A549 (cell line): Measurements from ENCODE around the gene GDI2.

ENCODE experiments used
- CEBPB ChIP-seq, 2 experiments: fragments of >200 bp in 1 of 2; sonication (Bioruptor Twin) in 1 of 2; formaldehyde crosslinking in 1 of 2; IDR thresholded peaks; 2 replicates each; pipeline ENCODE4 v1.6.1; 2012 to 2016
- EP300 ChIP-seq, 2 experiments: fragments of >200 bp; sonication (Bioruptor Twin); formaldehyde crosslinking; IDR thresholded peaks; 2 replicates in 1 of 2; 3 replicates in 1 of 2; pipeline ENCODE4 v1.6.1; 2016 to 2017
- PBX3 ChIP-seq: IDR thresholded peaks from 2 replicates; pipeline ENCODE4 v1.6.1; 2012
- POLR2A ChIP-seq: IDR thresholded peaks from 2 replicates; pipeline ENCODE4 v1.6.1; 2012; ENCODE audit warnings: mild to moderate bottlenecking, low read length
- REST ChIP-seq: fragments of 200-600 bp; sonication (generic); IDR thresholded peaks from 2 replicates; pipeline ENCODE4 v1.6.1; 2016; ENCODE audit warnings: antibody characterized with exemption, mild to moderate bottlenecking, moderate library complexity
- TF ChIP-seq, protein P1 (sequence below): fragments of >200 bp; sonication (Bioruptor Twin); formaldehyde crosslinking; IDR thresholded peaks from 3 replicates; pipeline ENCODE4 v1.5.1; 2016
- TF ChIP-seq, protein P2 (sequence below): fragments of 150-350 bp; IDR thresholded peaks from 2 replicates; pipeline ENCODE4 v1.6.1; 2014; ENCODE audit warnings: low read depth, mild to moderate bottlenecking, low read length

GRCh38 chr10:5776136-5776880 is 36.9 kb downstream of the GDI2 start:
- TF ChIP-seq EP300 (IDR thresholded peaks at IDR 0.05): no peak
- TF ChIP-seq POLR2A: no peak
- TF ChIP-seq, protein P1, sequence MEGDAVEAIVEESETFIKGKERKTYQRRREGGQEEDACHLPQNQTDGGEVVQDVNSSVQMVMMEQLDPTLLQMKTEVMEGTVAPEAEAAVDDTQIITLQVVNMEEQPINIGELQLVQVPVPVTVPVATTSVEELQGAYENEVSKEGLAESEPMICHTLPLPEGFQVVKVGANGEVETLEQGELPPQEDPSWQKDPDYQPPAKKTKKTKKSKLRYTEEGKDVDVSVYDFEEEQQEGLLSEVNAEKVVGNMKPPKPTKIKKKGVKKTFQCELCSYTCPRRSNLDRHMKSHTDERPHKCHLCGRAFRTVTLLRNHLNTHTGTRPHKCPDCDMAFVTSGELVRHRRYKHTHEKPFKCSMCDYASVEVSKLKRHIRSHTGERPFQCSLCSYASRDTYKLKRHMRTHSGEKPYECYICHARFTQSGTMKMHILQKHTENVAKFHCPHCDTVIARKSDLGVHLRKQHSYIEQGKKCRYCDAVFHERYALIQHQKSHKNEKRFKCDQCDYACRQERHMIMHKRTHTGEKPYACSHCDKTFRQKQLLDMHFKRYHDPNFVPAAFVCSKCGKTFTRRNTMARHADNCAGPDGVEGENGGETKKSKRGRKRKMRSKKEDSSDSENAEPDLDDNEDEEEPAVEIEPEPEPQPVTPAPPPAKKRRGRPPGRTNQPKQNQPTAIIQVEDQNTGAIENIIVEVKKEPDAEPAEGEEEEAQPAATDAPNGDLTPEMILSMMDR: 0 out of 3 replicates have a peak, but pooled peaks have one; percentile 17
- TF ChIP-seq, protein P2, sequence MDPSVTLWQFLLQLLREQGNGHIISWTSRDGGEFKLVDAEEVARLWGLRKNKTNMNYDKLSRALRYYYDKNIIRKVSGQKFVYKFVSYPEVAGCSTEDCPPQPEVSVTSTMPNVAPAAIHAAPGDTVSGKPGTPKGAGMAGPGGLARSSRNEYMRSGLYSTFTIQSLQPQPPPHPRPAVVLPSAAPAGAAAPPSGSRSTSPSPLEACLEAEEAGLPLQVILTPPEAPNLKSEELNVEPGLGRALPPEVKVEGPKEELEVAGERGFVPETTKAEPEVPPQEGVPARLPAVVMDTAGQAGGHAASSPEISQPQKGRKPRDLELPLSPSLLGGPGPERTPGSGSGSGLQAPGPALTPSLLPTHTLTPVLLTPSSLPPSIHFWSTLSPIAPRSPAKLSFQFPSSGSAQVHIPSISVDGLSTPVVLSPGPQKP: no peak
- no peak for TF ChIP-seq CEBPB (IDR thresholded peaks at IDR 0.05)
- TF ChIP-seq PBX3: no peak
- TF ChIP-seq REST: no peak
